Stimulated activated naive CD8-positive, alpha-beta T cell treated with anti-CD3 and anti-CD28 coated beads, Interleukin-15, Interleukin-2, amounts not matched to agents 100 ng/mL and 50 ng/mL, for 24 hours (primary cell): ENCODE measurements around the gene ZNF879.

Experiments
- H3K27ac Mint-ChIP-seq: one replicate; pipeline ENCODE4 v1.8.0; 2021; ENCODE audit warnings: mild to moderate bottlenecking, mixed read lengths
- H3K27me3 Mint-ChIP-seq: one replicate; pipeline ENCODE4 v1.8.0; 2021; ENCODE audit warnings: mixed read lengths
- H3K36me3 Mint-ChIP-seq: one replicate; pipeline ENCODE4 v1.8.0; 2021; ENCODE audit warnings: low read depth, mixed read lengths
- H3K4me1 Mint-ChIP-seq: one replicate; pipeline ENCODE4 v1.8.0; 2021; ENCODE audit warnings: low read depth, mixed read lengths
- H3K4me3 Mint-ChIP-seq: one replicate; pipeline ENCODE4 v1.8.0; 2021; ENCODE audit warnings: mild to moderate bottlenecking, mixed read lengths
- H3K9me3 Mint-ChIP-seq: one replicate; pipeline ENCODE4 v1.8.0; 2021; ENCODE audit warnings: mixed read lengths

Gene ZNF879

DNA sequence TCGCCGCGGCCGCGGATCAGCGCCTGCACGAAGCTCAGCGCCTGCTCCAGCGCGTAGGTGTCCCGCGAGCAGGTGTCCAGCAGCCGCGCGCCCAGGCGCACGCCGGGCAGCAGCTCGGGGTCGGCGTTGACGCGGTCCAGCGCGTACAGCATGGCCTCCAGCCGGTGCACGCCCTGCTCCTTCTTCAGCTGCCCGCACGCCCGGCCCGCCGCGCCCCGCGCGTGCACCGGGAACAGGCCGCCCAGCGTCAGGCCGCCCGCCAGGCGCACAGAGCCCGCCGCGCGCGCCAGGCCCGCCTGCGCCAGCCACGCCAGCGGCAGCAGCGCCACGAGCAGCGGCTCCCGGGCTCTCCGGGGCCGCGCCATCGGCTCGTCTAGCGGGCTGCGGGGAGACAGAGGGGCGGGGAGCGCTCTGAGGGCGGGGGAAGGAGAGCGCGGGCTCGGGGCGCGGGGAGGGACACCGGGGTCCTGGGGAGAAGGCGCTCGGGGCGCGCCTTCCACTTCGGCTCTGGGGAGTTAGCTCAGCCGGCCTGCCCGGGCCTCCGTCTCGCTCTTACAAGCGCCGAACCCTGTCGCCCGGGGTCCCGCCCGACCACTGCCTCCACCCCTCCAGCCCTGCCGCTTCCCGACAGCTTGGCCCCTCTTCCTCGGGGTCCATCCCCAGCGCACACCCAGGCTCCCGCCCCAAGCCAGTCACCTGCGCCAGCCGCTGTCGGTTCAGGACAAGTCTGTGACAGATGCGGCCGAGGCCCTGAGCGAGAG lies 28.8 kb upstream of the ZNF879 start, which contains the start of gene GRM6:
Gene GRM6, minus strand, starts transcription at position 741 of the 761 bp plus-strand sequence. Its CDS starts 376 bp downstream, at position 365.
- H3K27ac Mint-ChIP-seq, result no peak within 1 kb of the TSS
- peaks cover 5% of the 10 kb centered on the region for H3K9me3 Mint-ChIP-seq
- no peak within 1 kb of the TSS for H3K4me3 Mint-ChIP-seq
- H3K36me3 Mint-ChIP-seq, result no peaks in the 10 kb centered on the region
- H3K4me1 Mint-ChIP-seq, result peaks cover 3% of the 10 kb centered on the region
- peaks cover 29% of the 10 kb centered on the region for H3K27me3 Mint-ChIP-seq

DNA sequence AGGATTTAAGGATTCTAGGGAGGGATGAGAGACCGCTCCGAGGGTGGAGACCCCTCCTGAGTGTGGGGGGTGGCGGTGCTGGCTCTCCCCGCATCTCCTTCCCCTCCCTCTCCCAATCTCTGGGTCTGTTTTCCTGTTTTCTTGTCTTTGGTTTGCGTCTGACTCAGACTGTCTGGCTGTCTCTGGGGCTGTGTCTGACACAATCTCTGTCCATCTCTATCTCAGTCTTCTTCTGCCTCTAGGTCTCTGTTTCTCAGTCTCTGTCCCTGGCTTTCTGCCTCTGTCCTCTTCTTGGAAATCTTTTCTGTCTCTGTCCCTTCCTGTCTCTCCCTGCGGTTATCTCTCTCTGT lies 28.3 kb upstream of the ZNF879 start:
- H3K27ac Mint-ChIP-seq, result no peak overlapping the region
- peaks cover 31% of the 10 kb centered on the region for H3K27me3 Mint-ChIP-seq
- H3K4me3 Mint-ChIP-seq, result no peak overlapping the region
- H3K36me3 Mint-ChIP-seq, result no peaks in the 10 kb centered on the region
- H3K4me1 Mint-ChIP-seq, result peaks cover 3% of the 10 kb centered on the region
- H3K9me3 Mint-ChIP-seq, result peaks cover 2% of the 10 kb centered on the region

DNA sequence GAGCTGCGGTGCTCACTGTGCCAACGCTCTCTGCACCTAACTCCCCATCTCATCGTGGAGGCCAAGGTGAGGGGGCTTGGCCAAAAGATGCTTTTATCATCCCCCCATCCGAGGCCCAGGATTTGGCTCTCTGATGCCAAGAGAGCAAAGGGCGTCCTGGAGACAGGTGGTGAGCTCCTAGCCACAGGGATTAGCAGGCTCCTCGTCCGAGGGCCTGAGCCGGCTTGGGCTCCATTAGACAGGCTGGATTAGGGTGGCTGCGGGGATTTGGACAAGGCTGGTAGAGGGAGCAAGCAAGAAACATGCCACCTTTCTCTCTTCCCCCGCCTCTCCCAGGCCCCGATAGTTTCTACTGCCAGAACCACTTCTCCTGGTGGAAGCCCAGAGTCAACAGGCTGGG lies 27.4 kb upstream of the ZNF879 start:
- Mint-ChIP-seq H3K27me3 (peaks cover 34% of the 10 kb centered on the region), H3K4me3 (no peak overlapping the region), H3K36me3 (no peaks in the 10 kb centered on the region), H3K4me1 (peaks cover 3% of the 10 kb centered on the region), H3K9me3 (peaks cover 4% of the 10 kb centered on the region), H3K27ac (no peak overlapping the region)

DNA sequence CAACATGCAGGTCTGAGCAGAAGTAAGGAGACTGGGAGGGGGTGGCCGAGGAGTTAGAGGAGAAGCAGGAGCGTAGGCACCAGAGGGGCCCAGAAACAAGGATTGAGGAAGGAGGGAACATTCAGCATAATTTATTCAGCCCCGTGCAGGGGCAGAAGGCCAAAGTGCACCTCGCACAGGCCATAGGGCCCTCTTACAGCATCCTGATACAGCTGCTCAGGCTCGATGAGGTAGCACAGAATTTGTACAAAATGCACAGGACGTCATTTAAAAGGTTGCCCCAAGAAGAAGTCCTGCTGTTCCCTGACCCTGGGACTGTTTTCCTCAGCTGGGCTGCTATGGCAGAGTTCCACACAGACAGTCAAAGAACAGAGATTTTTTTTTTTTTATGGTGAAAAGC lies 26.4 kb upstream of the ZNF879 start:
- no peaks in the 10 kb centered on the region for H3K36me3 Mint-ChIP-seq
- no peak overlapping the region for H3K27ac Mint-ChIP-seq
- H3K4me1 Mint-ChIP-seq, result peaks cover 3% of the 10 kb centered on the region
- peaks cover 4% of the 10 kb centered on the region for H3K9me3 Mint-ChIP-seq
- peaks cover 34% of the 10 kb centered on the region for H3K27me3 Mint-ChIP-seq
- H3K4me3 Mint-ChIP-seq, result no peak overlapping the region

DNA sequence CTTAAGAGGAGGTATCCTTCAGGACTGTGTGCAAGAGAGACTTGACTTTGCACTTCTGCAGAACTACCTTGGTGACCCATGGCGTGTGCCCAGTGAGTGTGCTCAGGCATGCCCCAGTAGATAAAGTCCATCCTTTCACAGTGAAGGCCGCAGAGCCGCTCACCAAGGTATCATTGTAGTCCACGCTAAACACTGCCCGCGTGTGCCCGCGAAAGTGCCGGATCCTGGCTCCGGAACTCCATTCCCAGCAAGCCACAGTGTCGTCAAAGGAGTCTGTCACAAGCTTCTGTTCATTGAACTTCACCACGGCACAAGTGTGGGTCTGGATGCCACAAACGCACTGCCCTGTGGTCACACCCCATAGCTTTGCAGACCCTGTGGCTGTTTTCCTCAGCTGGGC lies 25.2 kb upstream of the ZNF879 start:
- Mint-ChIP-seq H3K9me3 (peaks cover 4% of the 10 kb centered on the region), H3K4me3 (no peak overlapping the region), H3K27me3 (peaks cover 22% of the 10 kb centered on the region), H3K27ac (no peak overlapping the region), H3K36me3 (no peaks in the 10 kb centered on the region), H3K4me1 (peaks cover 3% of the 10 kb centered on the region)

DNA sequence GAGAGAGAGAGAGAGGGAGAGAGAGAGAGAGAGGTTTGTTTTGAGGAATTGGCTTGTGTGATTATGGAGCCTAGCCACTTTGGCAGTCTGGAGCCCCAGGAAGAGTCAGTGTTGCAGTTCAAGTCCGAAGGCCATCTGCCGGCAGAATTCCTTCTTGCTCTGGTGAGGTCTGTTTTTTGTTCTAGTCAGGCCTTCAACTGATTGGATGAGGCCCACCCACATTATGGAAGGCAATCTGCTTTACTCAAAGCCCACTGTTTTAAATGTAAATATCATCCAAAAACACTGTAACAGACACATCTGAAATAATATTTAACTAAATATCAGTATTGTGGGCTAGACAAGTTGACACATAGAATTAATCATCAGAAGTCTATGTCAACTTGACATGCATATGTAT lies 17.0 kb upstream of the ZNF879 start:
- Mint-ChIP-seq H3K4me3 (no peak overlapping the region), H3K27me3 (peaks cover 14% of the 10 kb centered on the region), H3K27ac (no peak overlapping the region), H3K36me3 (no peaks in the 10 kb centered on the region), H3K9me3 (peaks cover 28% of the 10 kb centered on the region), H3K4me1 (no peaks in the 10 kb centered on the region)

DNA sequence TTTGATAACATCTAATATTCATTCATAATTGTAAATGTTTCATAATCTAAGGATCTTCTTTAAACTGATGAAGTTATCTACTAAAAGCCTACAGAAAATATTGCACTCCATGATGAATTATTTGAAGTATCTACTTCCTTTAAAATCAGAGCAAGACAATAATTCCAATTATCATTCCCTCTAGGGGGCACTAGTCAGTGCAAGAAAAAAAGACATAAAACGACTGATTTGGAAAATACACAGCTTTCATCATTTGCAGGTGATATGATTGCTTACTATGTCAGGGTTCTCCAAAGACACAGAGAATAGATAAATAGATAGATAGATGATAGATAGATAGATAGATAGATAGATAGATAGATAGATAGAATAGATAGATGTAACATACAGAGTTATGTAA lies 14.9 kb upstream of the ZNF879 start:
- no peak overlapping the region for H3K27ac Mint-ChIP-seq
- H3K36me3 Mint-ChIP-seq, result no peaks in the 10 kb centered on the region
- H3K4me3 Mint-ChIP-seq, result no peak overlapping the region
- H3K9me3 Mint-ChIP-seq, result peaks cover 36% of the 10 kb centered on the region
- H3K4me1 Mint-ChIP-seq, result no peaks in the 10 kb centered on the region
- H3K27me3 Mint-ChIP-seq, result peaks cover 14% of the 10 kb centered on the region

DNA sequence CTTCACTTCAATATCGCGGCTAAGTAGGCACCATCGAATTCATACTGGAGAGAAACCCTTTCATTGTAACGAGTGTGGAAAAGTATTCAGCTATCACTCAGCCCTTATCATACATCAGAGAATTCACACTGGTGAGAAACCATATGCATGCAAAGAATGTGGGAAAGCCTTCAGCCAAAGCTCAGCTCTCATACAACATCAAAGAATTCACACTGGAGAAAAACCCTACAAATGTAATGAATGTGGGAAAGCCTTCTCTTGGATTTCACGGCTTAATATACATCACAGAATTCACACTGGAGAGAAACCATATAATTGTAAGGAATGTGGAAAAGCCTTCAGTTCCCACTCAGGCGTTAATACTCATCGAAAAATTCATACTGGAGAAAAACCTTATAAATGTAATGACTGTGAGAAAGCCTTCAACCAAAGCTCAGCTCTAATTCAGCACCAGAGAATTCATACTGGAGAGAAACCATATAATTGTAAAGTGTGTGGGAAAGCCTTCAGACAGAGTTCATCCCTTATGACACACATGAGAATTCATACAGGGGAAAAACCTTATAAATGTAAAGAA lies 9.5 kb downstream of the ZNF879 start:
- Mint-ChIP-seq H3K27ac (no peak overlapping the region), H3K27me3 (no peaks in the 10 kb centered on the region), H3K36me3 (peaks cover 85% of the 10 kb centered on the region), H3K4me3 (no peak overlapping the region), H3K9me3 (peaks cover 69% of the 10 kb centered on the region), H3K4me1 (no peaks in the 10 kb centered on the region)

DNA sequence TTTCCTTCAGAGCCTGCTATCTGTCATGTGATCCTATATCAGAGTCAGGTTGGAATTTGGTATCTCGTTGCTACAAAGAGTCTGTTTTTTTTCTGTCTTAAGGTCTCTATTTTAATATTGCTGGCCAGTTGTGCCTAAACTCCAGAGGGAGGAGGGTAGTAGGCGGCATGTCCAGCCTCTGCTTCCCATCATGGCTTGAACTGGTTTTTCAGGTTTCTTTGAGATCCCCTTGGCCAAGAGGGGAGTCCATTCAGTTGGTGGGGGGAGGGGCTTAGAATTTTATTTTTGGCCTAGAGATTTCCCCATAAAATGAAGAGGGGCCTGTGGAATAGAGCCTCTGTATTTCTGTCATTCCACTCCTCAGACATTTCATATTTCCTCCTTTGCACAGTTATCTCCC lies 21.2 kb downstream of the ZNF879 start:
- Mint-ChIP-seq H3K27me3 (no peaks in the 10 kb centered on the region), H3K36me3 (peaks cover 13% of the 10 kb centered on the region), H3K4me1 (no peaks in the 10 kb centered on the region), H3K9me3 (peaks cover 53% of the 10 kb centered on the region), H3K4me3 (no peak overlapping the region), H3K27ac (no peak overlapping the region)

DNA sequence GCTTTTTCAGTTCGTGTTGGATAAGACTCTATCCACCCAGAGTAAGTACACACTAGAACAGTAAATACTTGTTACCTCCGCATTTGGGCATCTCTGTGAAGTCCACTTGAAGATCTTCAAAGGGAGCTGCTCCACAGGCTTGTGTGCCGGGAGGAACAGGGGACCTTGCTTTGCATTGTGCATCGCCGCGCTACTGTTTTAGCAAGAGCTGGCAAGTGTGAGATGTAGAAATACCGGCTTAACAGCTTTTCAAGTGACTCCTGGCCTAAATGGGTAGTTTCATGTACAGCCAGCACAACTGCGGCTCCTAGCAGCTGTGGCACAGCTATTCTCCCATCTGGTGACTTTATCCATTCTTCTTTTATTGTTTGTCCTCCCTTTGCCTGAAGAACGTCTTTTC lies 28.2 kb downstream of the ZNF879 start:
- Mint-ChIP-seq H3K4me3 (no peak overlapping the region), H3K27ac (no peak overlapping the region), H3K36me3 (peaks cover 3% of the 10 kb centered on the region), H3K4me1 (no peaks in the 10 kb centered on the region), H3K27me3 (no peaks in the 10 kb centered on the region), H3K9me3 (peaks cover 25% of the 10 kb centered on the region)

DNA sequence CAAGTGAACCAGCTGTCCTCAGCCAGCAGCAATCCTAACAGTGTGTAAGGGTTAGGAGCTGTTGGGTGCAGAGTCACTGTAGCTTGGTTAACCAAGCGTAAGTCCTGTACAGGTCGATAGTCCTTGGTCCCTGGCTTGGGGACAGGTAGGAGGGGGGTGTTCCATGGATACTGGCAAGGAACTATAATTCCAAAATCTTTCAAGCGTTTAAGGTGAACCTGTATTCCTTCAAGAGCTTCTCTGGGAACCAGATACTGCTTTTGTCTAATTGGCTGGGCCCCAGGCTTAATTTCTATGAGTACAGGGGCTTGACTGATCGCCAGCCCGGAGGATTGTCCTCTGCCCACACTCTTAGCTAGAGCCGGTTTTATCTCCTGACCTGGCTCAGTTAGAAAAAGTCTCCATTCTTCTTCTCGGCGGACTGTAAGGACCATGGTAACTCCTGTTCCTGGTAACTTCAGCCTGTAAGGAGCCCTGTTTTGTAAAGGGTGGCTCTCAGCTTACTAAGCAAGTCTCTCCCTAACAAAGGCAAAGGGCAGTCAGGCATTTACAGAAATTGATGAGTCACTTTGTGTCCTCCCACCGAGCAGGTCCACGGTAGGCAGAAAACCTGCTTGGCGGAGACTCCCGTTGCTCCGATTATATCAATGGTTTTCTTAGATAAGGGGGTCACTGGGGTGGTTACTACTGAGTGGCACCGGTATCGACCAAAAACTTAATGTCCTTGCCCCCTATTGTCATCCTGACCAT lies 30.6 kb downstream of the ZNF879 start:
- Mint-ChIP-seq H3K27ac (no peak overlapping the region), H3K9me3 (peaks cover 11% of the 10 kb centered on the region), H3K27me3 (no peaks in the 10 kb centered on the region), H3K36me3 (peaks cover 3% of the 10 kb centered on the region), H3K4me1 (peaks cover under 1% of the 10 kb centered on the region), H3K4me3 (no peak overlapping the region)

DNA sequence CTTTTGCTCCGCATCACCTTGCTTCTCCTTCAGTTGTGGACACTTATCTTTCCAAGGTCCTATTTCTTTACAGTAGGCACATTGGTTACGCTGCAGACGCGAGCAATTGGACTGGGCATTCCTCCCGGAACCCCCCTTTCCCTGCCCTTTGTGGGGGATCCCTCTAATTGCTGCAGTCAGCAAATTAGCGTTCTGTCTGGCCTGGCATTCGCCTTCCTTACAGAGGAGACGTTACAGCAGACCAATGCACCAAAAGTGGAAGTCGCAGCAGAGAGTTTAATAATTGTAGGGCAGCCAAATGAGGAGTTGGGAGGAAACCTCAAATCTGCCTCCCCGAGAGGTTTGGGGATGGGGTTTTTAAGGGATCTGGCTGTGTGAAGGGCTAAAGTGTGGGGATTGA lies 31.3 kb downstream of the ZNF879 start:
- Mint-ChIP-seq H3K27ac (no peak overlapping the region), H3K27me3 (no peaks in the 10 kb centered on the region), H3K36me3 (peaks cover 10% of the 10 kb centered on the region), H3K9me3 (peaks cover 18% of the 10 kb centered on the region), H3K4me1 (peaks cover 7% of the 10 kb centered on the region), H3K4me3 (no peak overlapping the region)

DNA sequence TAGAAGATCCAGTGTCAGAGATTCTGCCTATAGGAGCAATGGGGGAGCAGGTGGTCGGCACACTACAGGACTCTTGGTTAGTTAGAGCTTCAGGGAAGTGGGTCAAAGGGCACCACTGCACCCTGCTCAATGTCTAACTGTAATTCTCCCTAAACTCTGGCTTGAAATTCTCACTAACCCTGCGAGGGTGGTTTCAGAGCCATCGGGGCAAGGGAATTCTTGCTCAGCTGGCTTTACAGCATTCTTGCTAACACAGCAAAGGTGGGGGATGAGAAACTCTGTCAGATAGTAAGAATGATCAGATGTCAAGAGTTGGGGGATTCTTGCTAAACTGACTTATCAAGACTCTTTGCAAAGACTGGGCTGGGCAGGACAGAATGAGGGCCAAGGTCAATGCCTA lies 31.8 kb downstream of the ZNF879 start:
- peaks cover 10% of the 10 kb centered on the region for H3K4me1 Mint-ChIP-seq
- H3K36me3 Mint-ChIP-seq, result peaks cover 12% of the 10 kb centered on the region
- H3K27me3 Mint-ChIP-seq, result no peaks in the 10 kb centered on the region
- H3K9me3 Mint-ChIP-seq, result peaks cover 17% of the 10 kb centered on the region
- H3K27ac Mint-ChIP-seq, result no peak overlapping the region
- H3K4me3 Mint-ChIP-seq, result no peak overlapping the region

DNA sequence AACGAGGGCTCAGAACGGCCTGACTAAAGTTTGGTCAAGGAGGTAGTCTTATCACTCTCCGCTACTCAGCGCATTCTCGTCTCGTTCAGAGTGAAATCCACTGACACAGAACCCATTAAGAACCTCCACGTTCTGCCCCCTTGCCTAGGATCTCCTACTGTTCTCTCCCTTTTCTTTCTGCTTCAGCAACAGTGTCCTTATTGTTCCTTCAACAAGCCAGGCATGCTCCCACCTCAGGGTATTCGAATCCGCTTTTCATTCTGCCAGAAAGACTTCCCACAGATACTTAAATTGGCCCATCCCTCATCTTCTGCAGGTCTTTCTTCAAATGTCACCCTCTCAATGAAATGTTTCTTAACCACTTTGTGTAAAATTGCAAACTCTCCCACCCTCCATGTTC lies 32.2 kb downstream of the ZNF879 start:
- H3K36me3 Mint-ChIP-seq, result peaks cover 12% of the 10 kb centered on the region
- H3K27ac Mint-ChIP-seq, result no peak overlapping the region
- no peaks in the 10 kb centered on the region for H3K27me3 Mint-ChIP-seq
- H3K4me3 Mint-ChIP-seq, result no peak overlapping the region
- H3K9me3 Mint-ChIP-seq, result peaks cover 14% of the 10 kb centered on the region
- H3K4me1 Mint-ChIP-seq, result peaks cover 10% of the 10 kb centered on the region
